ENCODE measurements around the gene OMP.

DNA sequence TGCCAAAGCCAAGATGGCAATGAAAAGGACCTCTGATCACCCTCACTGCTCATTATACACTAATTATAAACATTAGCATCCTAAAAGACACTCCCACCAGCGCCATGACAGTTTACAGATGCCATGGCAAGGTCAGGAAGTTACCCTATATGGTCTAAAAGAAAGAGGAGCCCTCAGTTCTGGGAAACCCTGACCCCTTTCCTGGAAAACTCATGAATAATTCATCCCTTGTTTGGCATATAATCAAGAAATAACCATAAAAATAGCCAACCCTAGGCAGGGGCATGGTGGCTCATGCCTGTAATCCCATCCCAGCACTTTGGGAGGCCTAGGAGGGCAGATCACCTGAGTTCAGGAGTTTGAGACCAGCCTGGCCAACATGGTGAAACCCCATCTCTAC is 48.6 kb upstream of the OMP start:
- TF ChIP-seq FOXA1 (IDR thresholded peaks at IDR 0.05) (no peak), FOXK2 (IDR thresholded peaks at IDR 0.05) (no peak), CTBP1 (IDR thresholded peaks at IDR 0.05; ENCODE audit: borderline replicate concordance) (no peak), ZNF384 (IDR thresholded peaks at IDR 0.05) (no peak), HDGF (IDR thresholded peaks at IDR 0.05; ENCODE audit: borderline replicate concordance) (no peak), BHLHE40 (IDR thresholded peaks at IDR 0.05; ENCODE audit: borderline replicate concordance) (no peak)

Data from HEK293T (cell line).